Jurkat, Clone E6-1 (cell line): Measurements from ENCODE around the gene PLA2G6.
A peak's percentile ranks its signal among the peaks of the same experiment; 100 is the strongest.
"Not testable (repeated sequence)": the region's sequence is repeated elsewhere in the genome, so short reads cannot be mapped to it uniquely, and the experiment has no call there.

ENCODE experiments used
- DNase-seq: peaks from one replicate; pipeline ENCODE4 v3.0.0-alpha.2; 2011; ENCODE audit warnings: low read depth, low spot score
- H3K4me3 ChIP-seq: 2 replicates; pipeline ENCODE4 v1.5.1; 2011; ENCODE audit warnings: mild to moderate bottlenecking, low read length, control low read depth, moderate library complexity

PLA2G6 gene

GRCh38 chr22:38080474-38080849 is 101.2 kb downstream of the PLA2G6 start:
- DNase-seq, result no peak
- H3K4me3 ChIP-seq, result no peak overlapping the region

- H3K4me3 ChIP-seq, result no peak overlapping the region
- no peak for DNase-seq
Observed at GRCh38 chr22:38079804-38080203, 101.8 kb downstream of the PLA2G6 start.

GRCh38 chr22:38079208-38079607 is 102.4 kb downstream of the PLA2G6 start:
- not testable (repeated sequence) for DNase-seq, H3K4me3 ChIP-seq

GRCh38 chr22:38078046-38078840 is 103.4 kb downstream of the PLA2G6 start:
- DNase-seq, result no peak
- H3K4me3 ChIP-seq, result no peak overlapping the region

GRCh38 chr22:38077595-38077994 is 104.0 kb downstream of the PLA2G6 start:
- no peak for DNase-seq
- no peak overlapping the region for H3K4me3 ChIP-seq

GRCh38 chr22:38077096-38077495 is 104.5 kb downstream of the PLA2G6 start:
- no peak overlapping the region for H3K4me3 ChIP-seq
- DNase-seq, result no peak

GRCh38 chr22:38075961-38076360 is 105.7 kb downstream of the PLA2G6 start:
- peak; percentile 30 for DNase-seq
- H3K4me3 ChIP-seq, result no peak overlapping the region; the same call in 1 of the 2 replicates

- H3K4me3 ChIP-seq, result no peak overlapping the region
- DNase-seq, result no peak
Observed at GRCh38 chr22:38075105-38075825, 106.4 kb downstream of the PLA2G6 start.

- no peak for DNase-seq
- H3K4me3 ChIP-seq, result no peak overlapping the region
Observed at GRCh38 chr22:38074181-38075104, 107.2 kb downstream of the PLA2G6 start.

- DNase-seq, result no peak
- no peak overlapping the region for H3K4me3 ChIP-seq
Observed at GRCh38 chr22:38073150-38074130, 108.2 kb downstream of the PLA2G6 start.

GRCh38 chr22:38072322-38073149 is 109.1 kb downstream of the PLA2G6 start:
- DNase-seq, result no peak

GRCh38 chr22:38071421-38072321 is 110.0 kb downstream of the PLA2G6 start:
- no peak for DNase-seq
- H3K4me3 ChIP-seq, result no peak overlapping the region

More at GRCh38 chr22:38072322-38073149, 109.1 kb downstream of the PLA2G6 start:
- no peak overlapping the region for H3K4me3 ChIP-seq

- no peak overlapping the region for H3K4me3 ChIP-seq
- no peak for DNase-seq
Observed at GRCh38 chr22:38070250-38070921, 111.2 kb downstream of the PLA2G6 start.

GRCh38 chr22:38069372-38070249 is 112.0 kb downstream of the PLA2G6 start:
- H3K4me3 ChIP-seq, result no peak overlapping the region
- DNase-seq, result no peak
